ENCODE results near the gene CEP290. TPM values are rescaled to one million over a fixed set of nuclear protein-coding genes. Genes with fewer than 3 reads are reported as not detected.

The CEP290 gene
- total RNA-seq, 2 experiments from 2014 or later, result 12.6 to 13.7 TPM

DNA sequence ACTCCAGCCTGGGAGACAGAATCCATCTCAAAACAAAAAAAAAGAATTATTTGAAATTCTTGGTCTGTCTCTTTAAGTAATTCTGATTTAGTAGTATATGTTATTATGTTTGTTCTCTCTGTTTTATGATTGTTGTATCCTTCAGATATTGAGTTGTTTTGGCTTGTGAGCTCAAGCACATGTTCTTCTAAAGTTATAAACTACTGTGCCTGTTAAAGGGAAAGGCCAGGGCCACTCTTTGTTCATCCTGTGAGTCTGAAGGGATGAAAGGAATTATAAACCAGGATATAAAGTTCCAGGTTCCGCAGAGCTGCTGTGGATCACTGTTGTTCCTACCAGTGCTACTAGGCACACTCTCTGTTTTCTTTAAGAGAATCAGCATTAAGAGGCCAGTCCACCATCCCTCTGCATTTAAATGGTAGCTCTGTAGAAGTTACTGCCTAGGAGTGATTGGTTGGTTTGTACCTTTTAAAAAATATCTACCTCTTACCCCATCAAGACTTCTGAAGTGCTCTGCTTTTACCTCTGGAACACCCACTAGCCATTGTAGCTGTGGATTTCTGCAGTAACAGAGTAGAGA, 14.3 kb upstream of the CEP290 start:
- no peak overlapping the region for H3K4me3 ChIP-seq (ENCODE audit: low read length)
- Mint-ChIP-seq H3K4me1 (ENCODE audit: low read depth) (peaks cover 8% of the 10 kb centered on the region), H3K9me3 (no peaks in the 10 kb centered on the region), H3K36me3 (ENCODE audit: low read depth) (peaks cover 50% of the 10 kb centered on the region), H3K27me3 (no peaks in the 10 kb centered on the region), H3K27ac (no peak overlapping the region), H3K4me3 (no peak overlapping the region)
- H3K9me3 ChIP-seq (ENCODE audit: control insufficient read depth in 1 of 2, insufficient read depth in 1 of 2, low read length in 2 of 2), result no peaks in the 10 kb centered on the region
- no peak for DNase-seq
- no peak for ATAC-seq (ENCODE audit: poor library complexity)
- intact Hi-C loops (cut with DNase I, micrococcal nuclease), result no loop called here
- H3K36me3 ChIP-seq (ENCODE audit: insufficient read depth, low read length), result peaks cover 22% of the 10 kb centered on the region
- CTCF ChIA-PET, result no interaction called here
- TF ChIP-seq, protein P1, sequence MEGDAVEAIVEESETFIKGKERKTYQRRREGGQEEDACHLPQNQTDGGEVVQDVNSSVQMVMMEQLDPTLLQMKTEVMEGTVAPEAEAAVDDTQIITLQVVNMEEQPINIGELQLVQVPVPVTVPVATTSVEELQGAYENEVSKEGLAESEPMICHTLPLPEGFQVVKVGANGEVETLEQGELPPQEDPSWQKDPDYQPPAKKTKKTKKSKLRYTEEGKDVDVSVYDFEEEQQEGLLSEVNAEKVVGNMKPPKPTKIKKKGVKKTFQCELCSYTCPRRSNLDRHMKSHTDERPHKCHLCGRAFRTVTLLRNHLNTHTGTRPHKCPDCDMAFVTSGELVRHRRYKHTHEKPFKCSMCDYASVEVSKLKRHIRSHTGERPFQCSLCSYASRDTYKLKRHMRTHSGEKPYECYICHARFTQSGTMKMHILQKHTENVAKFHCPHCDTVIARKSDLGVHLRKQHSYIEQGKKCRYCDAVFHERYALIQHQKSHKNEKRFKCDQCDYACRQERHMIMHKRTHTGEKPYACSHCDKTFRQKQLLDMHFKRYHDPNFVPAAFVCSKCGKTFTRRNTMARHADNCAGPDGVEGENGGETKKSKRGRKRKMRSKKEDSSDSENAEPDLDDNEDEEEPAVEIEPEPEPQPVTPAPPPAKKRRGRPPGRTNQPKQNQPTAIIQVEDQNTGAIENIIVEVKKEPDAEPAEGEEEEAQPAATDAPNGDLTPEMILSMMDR (IDR thresholded peaks at IDR 0.05), result no peak
- no peak overlapping the region for H3K27ac ChIP-seq (ENCODE audit: low read depth in 1 of 2, low read length in 2 of 2)
- no peaks in the 10 kb centered on the region for H3K4me1 ChIP-seq (ENCODE audit: insufficient read depth, low read length)
- no peaks in the 10 kb centered on the region for H3K27me3 ChIP-seq (ENCODE audit: control insufficient read depth in 1 of 2, insufficient read depth in 2 of 2, low read length in 2 of 2)
- POLR2A ChIA-PET, result no interaction called here

DNA sequence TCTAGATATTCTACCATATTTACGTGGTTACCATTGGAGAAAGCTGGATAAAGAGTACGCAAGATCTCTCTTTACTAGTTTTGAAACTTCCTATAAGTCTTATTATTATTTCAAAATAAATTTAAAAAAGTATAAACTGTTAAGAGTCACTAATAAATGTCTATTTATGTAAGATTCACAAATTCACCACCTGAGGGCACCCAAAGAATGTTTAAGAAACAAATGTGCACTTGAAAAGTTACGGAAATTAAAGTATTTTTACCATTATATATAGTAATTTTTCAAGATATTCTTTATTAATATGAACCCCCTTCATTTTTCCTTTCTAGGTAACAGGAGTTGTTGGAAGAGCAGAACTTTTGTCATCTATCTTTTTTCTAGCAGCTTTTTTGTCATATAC, 12.1 kb upstream of the CEP290 start:
- Mint-ChIP-seq H3K9me3 (no peaks in the 10 kb centered on the region), H3K36me3 (ENCODE audit: low read depth) (peaks cover 54% of the 10 kb centered on the region), H3K27ac (no peak overlapping the region), H3K4me1 (ENCODE audit: low read depth) (peaks cover 20% of the 10 kb centered on the region), H3K27me3 (no peaks in the 10 kb centered on the region), H3K4me3 (no peak overlapping the region)
- TF ChIP-seq, protein P1 (IDR thresholded peaks at IDR 0.05), result no peak
- Histone ChIP-seq H3K36me3 (ENCODE audit: insufficient read depth, low read length) (peaks cover 11% of the 10 kb centered on the region), H3K27ac (ENCODE audit: low read depth in 1 of 2, low read length in 2 of 2) (no peak overlapping the region), H3K4me1 (ENCODE audit: insufficient read depth, low read length) (no peaks in the 10 kb centered on the region), H3K27me3 (ENCODE audit: control insufficient read depth in 1 of 2, insufficient read depth in 2 of 2, low read length in 2 of 2) (no peaks in the 10 kb centered on the region), H3K4me3 (ENCODE audit: low read length) (no peak overlapping the region), H3K9me3 (ENCODE audit: control insufficient read depth in 1 of 2, insufficient read depth in 1 of 2, low read length in 2 of 2) (no peaks in the 10 kb centered on the region)
- ATAC-seq (ENCODE audit: poor library complexity), result no peak
- DNase-seq, result no peak
- CTCF ChIA-PET, result no interaction called here
- POLR2A ChIA-PET, result interaction anchor here (1.2 kb wide), 1 partner anchor 22 kb away, joined by 3 read pairs; no protein-coding TSS in a partner anchor
- intact Hi-C loops (cut with DNase I, micrococcal nuclease), result no loop called here

DNA sequence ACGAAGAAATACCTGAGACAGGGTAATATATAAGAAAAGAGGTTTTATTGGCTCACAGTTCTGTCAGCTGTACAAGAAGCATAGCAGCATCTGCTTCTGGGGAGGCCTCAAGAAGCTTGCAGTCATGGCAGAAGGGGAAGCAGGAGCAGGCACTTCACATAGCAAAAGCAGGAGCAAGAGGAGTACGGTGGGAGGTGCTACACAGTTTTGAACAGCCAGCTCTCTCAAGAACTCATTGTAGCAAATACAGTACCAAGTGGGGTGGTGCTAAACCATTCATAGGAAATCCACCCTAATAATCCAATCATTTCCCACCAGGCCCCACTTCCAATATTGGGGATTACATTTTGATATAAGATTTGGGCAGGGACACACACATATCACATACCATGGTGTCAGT, 8.2 kb upstream of the CEP290 start:
- no peak for ATAC-seq (ENCODE audit: poor library complexity)
- peaks cover 4% of the 10 kb centered on the region for H3K36me3 ChIP-seq (ENCODE audit: insufficient read depth, low read length)
- H3K4me1 ChIP-seq (ENCODE audit: insufficient read depth, low read length), result no peaks in the 10 kb centered on the region
- H3K27ac ChIP-seq (ENCODE audit: low read depth in 1 of 2, low read length in 2 of 2), result no peak overlapping the region
- Mint-ChIP-seq H3K36me3 (ENCODE audit: low read depth) (peaks cover 24% of the 10 kb centered on the region), H3K27me3 (no peaks in the 10 kb centered on the region), H3K27ac (no peak overlapping the region), H3K9me3 (no peaks in the 10 kb centered on the region), H3K4me3 (no peak overlapping the region), H3K4me1 (ENCODE audit: low read depth) (peaks cover 43% of the 10 kb centered on the region)
- CTCF ChIA-PET, result no interaction called here
- intact Hi-C loops (cut with DNase I, micrococcal nuclease), result no loop called here
- no peaks in the 10 kb centered on the region for H3K9me3 ChIP-seq (ENCODE audit: control insufficient read depth in 1 of 2, insufficient read depth in 1 of 2, low read length in 2 of 2)
- DNase-seq, result no peak
- H3K27me3 ChIP-seq (ENCODE audit: control insufficient read depth in 1 of 2, insufficient read depth in 2 of 2, low read length in 2 of 2), result no peaks in the 10 kb centered on the region
- TF ChIP-seq, protein P1 (IDR thresholded peaks at IDR 0.05), result no peak
- POLR2A ChIA-PET, result no interaction called here
- H3K4me3 ChIP-seq (ENCODE audit: low read length), result no peak overlapping the region

Measured in CD4-positive, alpha-beta T cell (primary cell).